Tibial nerve (tissue), 4 donors: Measurements from ENCODE around the gene SH2B3. TPM values are rescaled to one million over a fixed set of nuclear protein-coding genes. Genes with fewer than 3 reads are reported as not detected.

Experiments used
- DNase-seq, 2 donors: peaks; one replicate each; pipeline ENCODE4 v3.0.0-alpha.2; 2019; ENCODE audit warnings: low spot score in 2 of 2
- H3K27ac ChIP-seq, 4 donors: fragments of 200-600 bp; sonication (generic) in 3 of 4; one replicate each; pipeline ENCODE4 v1.5.1; 2017 to 2019; ENCODE audit warnings: mild to moderate bottlenecking in 1 of 4
- H3K27me3 ChIP-seq, 2 donors: fragments of 200-600 bp; sonication (generic) in 1 of 2; one replicate each; pipeline versions ENCODE4 v1.5.1 to v1.6.0; 2017 to 2019
- H3K36me3 ChIP-seq, 3 donors: fragments of 200-600 bp; sonication (generic); one replicate each; pipeline ENCODE4 v1.5.1; 2018 to 2019
- H3K4me1 ChIP-seq, 4 donors: fragments of 200-600 bp; sonication (generic) in 3 of 4; one replicate each; pipeline ENCODE4 v1.5.1; 2017 to 2019
- H3K4me3 ChIP-seq, 4 donors: fragments of 200-600 bp; sonication (generic) in 3 of 4; one replicate each; pipeline ENCODE4 v1.5.1; 2017 to 2019; ENCODE audit warnings: mild to moderate bottlenecking in 1 of 4, moderate library complexity in 1 of 4
- H3K9me3 ChIP-seq, 4 donors: fragments of 200-600 bp; sonication (generic) in 3 of 4; one replicate each; pipeline ENCODE4 v1.5.1; 2017 to 2019
- CTCF ChIP-seq, 5 experiments: fragments of 200-600 bp in 3 of 5; fragments of 450-650 bp in 2 of 5; sonication (generic) in 3 of 5; IDR thresholded peaks; one replicate each; pipeline ENCODE4 v1.5.1; 2016 to 2019; ENCODE audit warnings: antibody characterized with exemption in 5 of 5, mild to moderate bottlenecking in 3 of 5, moderate library complexity in 2 of 5
- EP300 ChIP-seq, 2 donors: sonication (generic); formaldehyde crosslinking; IDR thresholded peaks; one replicate each; pipeline ENCODE4 v1.6.1; 2017; ENCODE audit warnings: antibody characterized with exemption in 2 of 2, mild to moderate bottlenecking in 1 of 2
- POLR2A ChIP-seq, 2 donors: fragments of 450-650 bp; IDR thresholded peaks; one replicate each; pipeline ENCODE4 v1.6.1; 2017; ENCODE audit warnings: antibody characterized with exemption in 2 of 2, mild to moderate bottlenecking in 2 of 2, moderate library complexity in 2 of 2
- WGBS, 2 donors: methylation state at CpG; one replicate each; pipeline ENCODE4 v1.1.5; 2018; 5-methylcytosine and 5-hydroxymethylcytosine counted together
- total RNA-seq, 4 donors: library from RNA; depleted of rRNA; stranded (reverse); fragments of >200 nt; gene quantifications; one replicate each; pipeline ENCODE4 v1.1.0, GENCODE V29; 2016

SH2B3 gene
- total RNA-seq = 10 to 100 TPM; 21.4 to 79.8 (median 36.3) TPM

- Histone ChIP-seq H3K9me3 (no peaks in the 10 kb centered on the region), H3K27me3 (no peaks in the 10 kb centered on the region), H3K36me3 (no peaks in the 10 kb centered on the region), H3K27ac (peak within 1 kb of the TSS; percentile 71 to 95 (median 92)), H3K4me1 (peaks cover 0 to 71% (median 49%) of the 10 kb centered on the region in 4 donors), H3K4me3 (peak within 1 kb of the TSS; percentile 64 to 98 (median 89))
- TF ChIP-seq CTCF (IDR thresholded peaks at IDR 0.05) = peak in 1 of 5 experiments; percentile 9
- TF ChIP-seq EP300 (IDR thresholded peaks at IDR 0.05) = no peak
- TF ChIP-seq POLR2A (IDR thresholded peaks at IDR 0.05) = peak; percentile 73 to 76
- DNase-seq = no peak
- WGBS, 2 donors = 0% methylated on average over 31 of the region's 80 CpGs; no CpG with 5 or more reads in 1 of the 2 donors
These were observed at the start of gene SH2B3 for GRCh38 chr12:111405859-111406473. SH2B3 (plus strand) TSS chr12:111405923; CDS start chr12:111418146, 12,223 bp downstream.

- Histone ChIP-seq H3K9me3 (peaks cover 0 to 4% (median 0%) of the 10 kb centered on the region in 4 donors), H3K4me1 (peaks cover 0 to 24% (median 0%) of the 10 kb centered on the region in 4 donors), H3K27ac (no peak overlapping the region), H3K27me3 (no peaks in the 10 kb centered on the region), H3K4me3 (no peak overlapping the region), H3K36me3 (peaks cover 0 to 32% (median 3%) of the 10 kb centered on the region in 3 donors)
- DNase-seq = no peak
- TF ChIP-seq POLR2A (IDR thresholded peaks at IDR 0.05) = no peak
- no peak for TF ChIP-seq CTCF (IDR thresholded peaks at IDR 0.05)
- TF ChIP-seq EP300 (IDR thresholded peaks at IDR 0.05) = no peak
- WGBS, 2 donors = 41 to 59% methylated on average over 11 of the region's 11 CpGs
These were observed 46.4 kb upstream of the SH2B3 start for GRCh38 chr12:111359231-111359913.

- no peak overlapping the region for H3K4me3 ChIP-seq
- TF ChIP-seq CTCF (IDR thresholded peaks at IDR 0.05) = no peak
- TF ChIP-seq EP300 (IDR thresholded peaks at IDR 0.05) = no peak
- no peak for TF ChIP-seq POLR2A (IDR thresholded peaks at IDR 0.05)
- 57 to 67% methylated on average over 5 of the region's 5 CpGs for WGBS, 2 donors
- H3K27me3 ChIP-seq = no peaks in the 10 kb centered on the region
- peaks cover 0 to 24% (median 0%) of the 10 kb centered on the region in 4 donors for H3K4me1 ChIP-seq
- DNase-seq = no peak
- H3K9me3 ChIP-seq = no peaks in the 10 kb centered on the region
- H3K27ac ChIP-seq = no peak overlapping the region
- peaks cover 0 to 37% (median 3%) of the 10 kb centered on the region in 3 donors for H3K36me3 ChIP-seq
These were observed 45.8 kb upstream of the SH2B3 start for GRCh38 chr12:111359914-111360276.

GRCh38 chr12:111360325-111360930, 45.3 kb upstream of the SH2B3 start:
- Histone ChIP-seq H3K27ac (no peak overlapping the region), H3K9me3 (no peaks in the 10 kb centered on the region), H3K27me3 (no peaks in the 10 kb centered on the region), H3K4me1 (peaks cover 0 to 28% (median 0%) of the 10 kb centered on the region in 4 donors), H3K4me3 (no peak overlapping the region), H3K36me3 (peaks cover 0 to 42% (median 3%) of the 10 kb centered on the region in 3 donors)
- DNase-seq = no peak
- 66 to 77% methylated on average over 8 to 9 of the region's 9 CpGs for WGBS, 2 donors
- TF ChIP-seq CTCF (IDR thresholded peaks at IDR 0.05) (no peak), POLR2A (IDR thresholded peaks at IDR 0.05) (no peak), EP300 (IDR thresholded peaks at IDR 0.05) (no peak)
